ENCODE results near the gene IGF1.

GRCh38 chr12:102474438-102475064 lies 5.8 kb downstream of the IGF1 start:
- TF ChIP-seq ZNF274 (IDR thresholded peaks at IDR 0.05; ENCODE audit: low read depth, low read length) (no peak), YY1 (IDR thresholded peaks at IDR 0.05; ENCODE audit: insufficient read depth, insufficient read length) (no peak), SUZ12 (IDR thresholded peaks at IDR 0.05; ENCODE audit: extremely low read depth, insufficient read depth, insufficient read length) (no peak)
